T-helper 2 cell treated with Interferon-gamma antibody and Interleukin-4, amounts not matched to agents 5 μg/mL and 100 μg/mL, for 36 hours (primary cell): Measurements from ENCODE around the gene UNC13C.

ENCODE experiments used
- DNase-seq: peaks from one replicate; pipeline ENCODE4 v3.0.0; 2021; ENCODE audit warnings: low spot score
- H3K27ac Mint-ChIP-seq: one replicate; pipeline ENCODE4 v1.8.0; 2021; ENCODE audit warnings: mild to moderate bottlenecking, mixed read lengths
- H3K27me3 Mint-ChIP-seq: one replicate; pipeline ENCODE4 v1.8.0; 2021; ENCODE audit warnings: low read depth, mixed read lengths
- H3K36me3 Mint-ChIP-seq: one replicate; pipeline ENCODE4 v1.8.0; 2021; ENCODE audit warnings: low read depth, mixed read lengths
- H3K4me1 Mint-ChIP-seq: one replicate; pipeline ENCODE4 v1.8.0; 2021; ENCODE audit warnings: low read depth, mixed read lengths
- H3K4me3 Mint-ChIP-seq: one replicate; pipeline ENCODE4 v1.8.0; 2022; ENCODE audit warnings: mild to moderate bottlenecking, moderate library complexity, mixed read lengths
- H3K9me3 Mint-ChIP-seq: one replicate; pipeline ENCODE4 v1.8.0; 2021; ENCODE audit warnings: mixed read lengths

Gene UNC13C

DNA sequence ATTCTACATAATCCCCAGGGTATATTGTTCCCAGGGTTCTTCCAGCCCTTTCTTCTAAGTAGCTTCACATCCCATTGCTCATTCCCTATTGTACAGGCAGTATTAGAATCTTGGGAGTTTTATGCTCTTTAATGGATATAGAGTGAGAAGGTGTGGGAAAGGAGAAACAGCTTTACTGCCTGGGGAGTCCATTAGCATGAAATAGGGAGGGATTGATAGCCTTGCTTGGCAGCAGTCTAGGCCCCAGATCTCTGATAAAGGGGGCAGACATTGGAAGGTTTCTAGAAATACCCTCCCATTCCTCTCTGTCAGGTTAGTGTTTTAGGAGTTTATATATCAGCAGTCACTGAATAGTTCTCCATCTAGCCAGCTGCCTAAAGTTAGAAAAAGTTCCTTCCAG is 334.3 kb downstream of the UNC13C start:
- no peaks in the 10 kb centered on the region for H3K4me1 Mint-ChIP-seq
- H3K9me3 Mint-ChIP-seq = no peaks in the 10 kb centered on the region
- DNase-seq = no peak
- H3K36me3 Mint-ChIP-seq = no peaks in the 10 kb centered on the region
- no peak overlapping the region for H3K27ac Mint-ChIP-seq
- H3K27me3 Mint-ChIP-seq = no peaks in the 10 kb centered on the region
- H3K4me3 Mint-ChIP-seq = no peak overlapping the region

DNA sequence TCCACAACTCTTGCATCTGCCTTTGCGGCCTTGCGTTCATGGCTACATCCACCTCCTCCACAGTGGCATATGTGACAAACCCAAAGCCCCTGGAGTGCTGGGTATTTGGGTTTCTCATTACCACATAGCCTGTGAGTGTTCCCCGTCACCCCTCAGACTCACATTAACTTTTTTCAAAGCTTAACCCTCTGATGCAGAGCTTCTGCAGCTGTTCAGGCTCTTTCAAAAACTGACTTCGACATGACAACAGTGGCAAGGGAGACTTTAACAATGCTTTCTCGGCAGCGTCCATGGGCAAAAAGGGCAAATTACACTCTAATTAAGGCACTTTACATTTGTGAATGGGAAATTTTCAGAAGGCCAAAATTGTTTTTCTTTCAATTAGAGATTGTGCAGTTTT is 343.2 kb downstream of the UNC13C start:
- no peak for DNase-seq
- Mint-ChIP-seq H3K4me1 (no peaks in the 10 kb centered on the region), H3K36me3 (no peaks in the 10 kb centered on the region), H3K4me3 (no peak overlapping the region), H3K9me3 (no peaks in the 10 kb centered on the region), H3K27ac (no peak overlapping the region), H3K27me3 (no peaks in the 10 kb centered on the region)

DNA sequence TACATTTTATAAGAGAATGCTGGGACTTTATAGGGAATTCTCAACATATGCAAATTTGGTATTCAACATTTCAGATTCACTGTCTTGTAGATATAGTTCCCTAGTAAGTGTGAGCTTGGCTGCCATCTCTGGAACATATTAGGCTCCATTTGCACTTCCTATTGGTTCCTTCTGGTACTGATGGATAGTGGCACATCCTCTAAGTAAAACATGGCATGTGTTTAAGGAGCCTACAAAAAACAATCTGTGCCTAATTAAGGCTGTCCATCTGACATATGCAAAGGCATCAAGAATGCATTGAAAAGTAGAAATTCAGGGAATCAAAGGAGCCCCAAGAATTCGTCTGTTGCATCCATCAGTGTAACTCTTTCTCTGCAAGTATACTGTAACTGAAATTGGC is 344.1 kb downstream of the UNC13C start:
- H3K4me1 Mint-ChIP-seq = no peaks in the 10 kb centered on the region
- H3K27me3 Mint-ChIP-seq = no peaks in the 10 kb centered on the region
- H3K9me3 Mint-ChIP-seq = no peaks in the 10 kb centered on the region
- H3K36me3 Mint-ChIP-seq = no peaks in the 10 kb centered on the region
- no peak overlapping the region for H3K27ac Mint-ChIP-seq
- DNase-seq = no peak
- H3K4me3 Mint-ChIP-seq = no peak overlapping the region

DNA sequence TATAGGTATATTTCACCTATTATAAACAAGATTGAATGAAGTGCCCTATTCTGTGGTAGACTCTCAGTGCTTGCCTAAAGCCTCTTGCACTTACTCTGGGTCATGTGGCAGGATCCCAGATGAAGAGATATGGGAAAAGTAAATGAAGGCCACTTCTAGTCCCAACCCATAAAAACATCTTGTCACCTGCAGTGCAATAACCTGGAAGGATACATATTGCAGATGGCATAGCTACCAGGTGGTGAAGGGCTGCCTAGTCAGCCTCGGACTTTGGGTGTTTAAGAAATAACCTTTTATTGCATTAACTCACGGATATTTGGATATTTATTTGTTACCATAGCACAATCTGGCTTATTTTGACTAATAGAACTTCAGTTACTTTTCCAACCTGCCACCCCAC is 367.1 kb downstream of the UNC13C start:
- DNase-seq = no peak
- Mint-ChIP-seq H3K36me3 (no peaks in the 10 kb centered on the region), H3K27ac (no peak overlapping the region), H3K4me1 (no peaks in the 10 kb centered on the region), H3K9me3 (peaks cover 8% of the 10 kb centered on the region), H3K4me3 (no peak overlapping the region), H3K27me3 (no peaks in the 10 kb centered on the region)

DNA sequence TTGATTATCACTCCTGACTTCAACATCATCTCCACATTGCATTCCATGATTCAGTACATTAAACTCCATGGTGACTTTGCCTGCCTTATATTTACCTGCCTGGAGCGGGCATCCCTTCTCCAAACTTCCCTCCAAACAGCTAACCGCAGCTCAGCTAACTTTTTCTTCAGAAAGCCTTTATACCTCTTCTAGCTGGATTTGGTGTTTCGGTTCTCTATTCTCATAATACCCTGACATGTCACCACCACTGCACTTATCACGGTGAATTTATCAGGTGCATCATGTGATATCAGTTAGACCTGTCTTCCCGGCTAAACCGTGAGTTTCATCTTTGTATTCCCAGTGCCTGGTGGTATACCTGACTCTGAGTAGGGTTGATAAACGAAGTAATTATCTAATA is 367.6 kb downstream of the UNC13C start:
- Mint-ChIP-seq H3K9me3 (peaks cover 8% of the 10 kb centered on the region), H3K27ac (no peak overlapping the region), H3K4me1 (no peaks in the 10 kb centered on the region), H3K27me3 (no peaks in the 10 kb centered on the region), H3K4me3 (no peak overlapping the region), H3K36me3 (no peaks in the 10 kb centered on the region)
- no peak for DNase-seq

DNA sequence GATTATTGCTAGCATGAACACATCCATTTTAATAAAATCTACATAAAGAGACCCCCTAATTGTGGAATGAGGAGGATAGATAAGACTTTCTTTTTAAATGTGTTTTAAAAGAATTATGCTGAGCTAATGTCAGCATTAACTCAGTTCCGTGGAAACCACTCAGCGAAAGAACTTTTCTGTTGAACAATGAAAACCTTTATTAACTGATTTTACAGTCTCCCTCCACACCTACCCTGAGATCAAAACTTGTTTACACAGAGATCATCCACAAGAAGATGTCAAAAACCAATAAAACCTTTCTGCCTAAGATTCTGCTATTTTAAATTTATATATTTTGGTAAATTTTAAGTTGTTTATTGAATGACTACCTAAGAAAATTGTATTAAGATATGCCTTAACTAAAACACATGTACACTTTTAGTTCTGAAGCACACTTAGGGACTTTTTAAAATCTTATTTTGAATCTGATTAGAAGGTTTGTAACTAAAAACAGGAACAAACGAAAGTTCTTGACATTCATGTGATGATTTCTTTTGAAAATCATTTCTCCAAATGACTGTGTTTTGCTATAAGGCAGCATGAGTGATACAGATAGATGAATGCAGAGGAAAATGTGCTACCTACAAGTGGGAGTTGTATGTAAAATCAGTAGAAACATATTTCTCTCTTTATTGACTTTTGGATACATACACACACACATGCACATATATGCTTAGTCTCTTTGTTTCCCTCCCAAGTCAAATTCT is 369.0 kb downstream of the UNC13C start:
- H3K27me3 Mint-ChIP-seq = no peaks in the 10 kb centered on the region
- no peak overlapping the region for H3K4me3 Mint-ChIP-seq
- no peaks in the 10 kb centered on the region for H3K36me3 Mint-ChIP-seq
- H3K4me1 Mint-ChIP-seq = no peaks in the 10 kb centered on the region
- no peak overlapping the region for H3K27ac Mint-ChIP-seq
- H3K9me3 Mint-ChIP-seq = peaks cover 8% of the 10 kb centered on the region
- no peak for DNase-seq

DNA sequence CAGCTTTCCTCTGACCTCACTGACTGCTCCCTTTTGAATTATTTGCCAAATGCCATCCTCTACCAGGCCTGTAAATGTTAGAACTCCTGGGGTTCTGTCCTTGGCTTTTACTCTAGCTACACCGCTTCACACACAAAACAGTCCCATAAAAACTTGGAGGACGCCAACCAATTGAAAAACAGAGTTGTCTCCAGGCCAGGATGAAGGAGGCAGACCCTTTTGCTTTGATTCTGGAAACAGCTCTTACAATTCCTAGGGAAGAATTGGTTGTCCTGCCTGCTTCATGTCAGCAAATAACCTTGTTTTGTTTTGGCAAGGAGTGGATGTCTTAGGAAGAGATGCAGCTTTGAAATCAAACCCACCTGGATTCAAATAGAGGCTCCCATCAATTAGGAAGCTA is 375.5 kb downstream of the UNC13C start:
- Mint-ChIP-seq H3K36me3 (no peaks in the 10 kb centered on the region), H3K27ac (no peak overlapping the region), H3K27me3 (no peaks in the 10 kb centered on the region), H3K9me3 (peaks cover 11% of the 10 kb centered on the region), H3K4me1 (no peaks in the 10 kb centered on the region), H3K4me3 (no peak overlapping the region)
- DNase-seq = no peak

DNA sequence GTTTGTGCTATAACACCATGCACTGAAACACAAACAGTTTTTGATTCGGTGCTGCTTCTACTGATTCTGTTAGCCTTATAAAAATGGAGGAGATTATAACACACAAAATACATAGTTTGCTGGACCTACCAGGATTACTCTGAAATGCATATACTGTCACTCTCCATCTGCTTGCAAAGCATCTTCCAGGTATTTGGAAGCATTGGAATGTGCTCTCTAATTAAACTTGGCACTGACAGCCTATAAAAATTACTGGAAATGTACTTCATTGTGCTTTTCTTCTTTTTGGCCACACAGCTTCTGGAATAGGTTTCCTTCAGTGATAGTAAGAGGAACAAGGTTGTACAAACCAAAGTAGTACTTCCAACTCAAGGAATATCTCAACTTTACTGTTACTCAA is 376.1 kb downstream of the UNC13C start:
- peaks cover 17% of the 10 kb centered on the region for H3K9me3 Mint-ChIP-seq
- no peaks in the 10 kb centered on the region for H3K27me3 Mint-ChIP-seq
- H3K27ac Mint-ChIP-seq = no peak overlapping the region
- no peak overlapping the region for H3K4me3 Mint-ChIP-seq
- no peaks in the 10 kb centered on the region for H3K36me3 Mint-ChIP-seq
- no peaks in the 10 kb centered on the region for H3K4me1 Mint-ChIP-seq
- no peak for DNase-seq

DNA sequence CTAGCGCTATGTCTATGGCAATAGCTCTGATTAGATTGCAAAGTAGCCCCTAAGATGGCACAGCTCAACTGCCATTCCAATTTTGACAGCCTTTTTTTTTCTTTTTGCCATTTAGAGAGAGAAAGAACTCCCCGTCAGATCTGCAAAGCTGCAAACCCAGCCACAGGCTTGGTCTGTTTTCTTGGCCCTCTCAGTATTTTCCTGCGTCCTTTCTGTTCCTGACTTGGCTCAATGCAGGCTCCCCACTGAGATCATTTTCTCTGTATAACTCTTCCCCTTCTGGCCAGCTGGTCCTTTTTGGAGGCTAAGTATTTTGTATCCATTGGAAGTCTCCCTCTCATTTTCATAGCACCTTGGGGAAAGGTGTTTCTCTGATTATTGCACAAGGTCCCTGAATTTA is 386.7 kb downstream of the UNC13C start:
- H3K4me3 Mint-ChIP-seq = no peak overlapping the region
- no peaks in the 10 kb centered on the region for H3K27me3 Mint-ChIP-seq
- no peaks in the 10 kb centered on the region for H3K36me3 Mint-ChIP-seq
- DNase-seq = no peak
- H3K27ac Mint-ChIP-seq = no peak overlapping the region
- peaks cover 20% of the 10 kb centered on the region for H3K9me3 Mint-ChIP-seq
- no peaks in the 10 kb centered on the region for H3K4me1 Mint-ChIP-seq

DNA sequence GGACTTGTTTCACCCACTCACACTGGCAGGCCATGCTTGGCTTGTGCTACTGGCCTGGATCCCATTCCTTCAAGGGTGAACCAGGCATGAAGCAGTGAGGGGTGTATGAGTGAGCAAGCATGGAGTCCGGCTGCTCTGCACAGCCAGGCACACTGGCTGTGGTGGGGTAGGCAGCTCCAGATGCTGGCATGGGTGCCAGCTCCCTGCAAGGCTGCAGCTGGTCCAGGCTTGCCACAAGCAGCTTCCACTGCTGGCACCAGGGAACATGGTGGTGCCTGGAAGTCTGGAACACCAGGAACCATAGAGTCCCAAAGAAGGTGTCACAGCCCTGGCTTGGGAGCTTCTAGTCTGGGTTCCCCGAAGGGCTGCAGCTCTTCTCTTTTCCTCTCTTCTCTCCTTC is 395.1 kb downstream of the UNC13C start:
- DNase-seq = no peak
- Mint-ChIP-seq H3K27me3 (no peaks in the 10 kb centered on the region), H3K36me3 (no peaks in the 10 kb centered on the region), H3K27ac (no peak overlapping the region), H3K4me3 (no peak overlapping the region), H3K4me1 (no peaks in the 10 kb centered on the region), H3K9me3 (no peaks in the 10 kb centered on the region)

DNA sequence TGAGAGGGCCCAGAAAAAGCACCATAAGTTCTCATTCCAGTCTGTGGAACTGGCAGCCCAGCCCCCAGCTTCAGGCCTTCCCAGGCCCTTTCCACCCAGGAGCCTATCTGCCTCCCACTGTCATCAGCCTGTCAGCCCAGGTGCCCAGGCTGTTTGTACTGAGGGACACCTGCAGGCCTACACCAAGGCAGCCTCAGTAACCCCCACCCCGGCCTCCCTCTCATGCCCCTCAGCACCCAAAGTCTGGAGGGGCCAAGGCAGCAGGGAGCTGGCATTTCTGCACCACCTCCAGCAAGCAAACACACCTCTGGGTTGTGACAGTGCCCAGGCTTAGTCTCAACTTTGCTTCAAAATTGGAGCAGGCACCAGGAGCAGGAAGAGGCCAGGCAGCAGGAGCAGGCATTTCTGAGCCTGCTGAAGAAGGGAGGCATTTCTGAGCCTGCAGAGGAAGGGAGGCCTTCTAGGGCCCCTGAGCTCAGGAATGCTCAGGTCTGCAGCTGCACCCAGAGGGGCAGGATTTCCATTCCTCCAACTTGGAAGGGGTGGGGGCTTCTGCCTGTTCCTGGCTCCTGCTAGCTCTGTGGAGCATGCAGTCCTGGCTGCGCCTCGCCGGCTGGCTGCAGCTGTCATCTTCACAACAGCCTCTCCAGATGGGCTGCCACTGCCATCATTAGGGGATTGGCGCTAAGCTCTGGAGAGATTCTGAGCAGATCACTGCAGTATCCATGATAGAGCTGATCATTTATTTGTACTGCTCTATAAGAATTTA is 396.1 kb downstream of the UNC13C start:
- no peak for DNase-seq
- H3K4me3 Mint-ChIP-seq = no peak overlapping the region
- H3K27me3 Mint-ChIP-seq = no peaks in the 10 kb centered on the region
- H3K4me1 Mint-ChIP-seq = no peaks in the 10 kb centered on the region
- no peaks in the 10 kb centered on the region for H3K36me3 Mint-ChIP-seq
- no peak overlapping the region for H3K27ac Mint-ChIP-seq
- H3K9me3 Mint-ChIP-seq = no peaks in the 10 kb centered on the region

DNA sequence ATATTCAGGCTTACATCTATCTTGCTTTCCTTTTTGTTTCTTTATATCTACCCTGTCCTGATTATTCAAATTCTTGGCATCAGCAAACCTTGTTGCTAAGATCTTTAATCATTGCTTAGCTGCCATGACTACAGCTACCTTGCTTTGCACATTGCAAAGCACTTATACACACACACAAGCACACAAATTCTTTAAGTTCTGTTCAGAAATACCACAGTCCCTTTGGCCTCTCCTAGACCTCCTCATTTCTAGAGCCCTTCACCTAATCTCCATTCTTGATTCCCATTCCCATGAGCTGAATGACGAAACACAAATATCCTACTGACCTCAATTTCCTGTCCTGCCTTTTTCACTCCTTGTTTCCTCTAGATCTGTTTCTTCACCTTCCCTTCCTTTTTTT is 409.6 kb downstream of the UNC13C start:
- H3K27me3 Mint-ChIP-seq = no peaks in the 10 kb centered on the region

DNA sequence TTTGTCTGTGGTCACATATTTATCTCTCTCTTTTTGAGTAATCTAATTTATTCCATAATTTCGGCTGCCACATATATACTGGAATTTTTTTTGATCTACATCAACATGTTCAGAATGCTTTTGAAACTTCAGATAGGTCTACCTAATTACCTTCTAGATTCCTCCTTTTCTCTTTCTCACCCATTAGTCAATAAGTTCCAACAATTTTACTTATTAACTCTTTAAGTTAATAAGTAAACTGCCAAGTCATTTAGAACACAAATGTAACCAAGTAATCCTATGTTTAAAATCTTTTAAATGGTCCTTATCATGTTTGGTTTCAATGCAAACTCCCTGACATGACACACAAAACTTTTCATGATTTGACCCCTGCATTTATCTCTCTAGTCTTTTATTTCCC is 410.5 kb downstream of the UNC13C start:
- no peak overlapping the region for H3K27ac Mint-ChIP-seq

More for the DNA sequence above, 409.6 kb downstream of the UNC13C start:
- Mint-ChIP-seq H3K4me3 (no peak overlapping the region), H3K36me3 (no peaks in the 10 kb centered on the region), H3K27ac (no peak overlapping the region), H3K4me1 (no peaks in the 10 kb centered on the region), H3K9me3 (no peaks in the 10 kb centered on the region)
- DNase-seq = no peak

DNA sequence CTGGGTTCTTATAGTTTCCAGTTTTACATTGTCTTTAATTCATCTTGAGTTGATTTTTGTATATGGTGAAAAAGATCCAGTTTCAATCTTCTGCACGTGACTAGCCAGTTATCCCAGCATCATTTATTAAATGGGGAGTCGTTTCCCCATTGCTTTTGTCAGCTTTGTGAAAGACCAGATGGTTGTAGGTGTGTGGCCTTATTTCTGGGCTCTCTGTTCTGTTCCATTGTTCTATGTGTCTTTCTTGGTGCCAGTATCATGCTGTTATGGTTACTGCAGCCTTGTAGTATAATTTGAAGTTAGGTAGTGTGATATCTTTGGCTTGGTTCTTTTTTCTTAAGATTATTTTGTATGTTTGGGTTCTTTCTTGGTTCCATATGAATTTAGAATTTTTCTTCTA is 432.2 kb downstream of the UNC13C start:
- Mint-ChIP-seq H3K27ac (no peak overlapping the region), H3K4me3 (no peak overlapping the region), H3K4me1 (no peaks in the 10 kb centered on the region), H3K36me3 (no peaks in the 10 kb centered on the region), H3K27me3 (no peaks in the 10 kb centered on the region), H3K9me3 (peaks cover 4% of the 10 kb centered on the region)
- DNase-seq = no peak

More for the DNA sequence above, 410.5 kb downstream of the UNC13C start:
- DNase-seq = no peak
- Mint-ChIP-seq H3K27me3 (no peaks in the 10 kb centered on the region), H3K9me3 (no peaks in the 10 kb centered on the region), H3K36me3 (no peaks in the 10 kb centered on the region), H3K4me1 (no peaks in the 10 kb centered on the region), H3K4me3 (no peak overlapping the region)
